HG02759 (cell line): Measurements from ENCODE around the gene CAV1.

Source experiments
- ATAC-seq: cut with Tn5 transposase; IDR thresholded peaks from one replicate; pipeline ENCODE4 v1.9.1; 2021; ENCODE audit warnings: mild to moderate bottlenecking, moderate library complexity; ENCODE audit not compliant: unreplicated experiment

CAV1 gene

DNA sequence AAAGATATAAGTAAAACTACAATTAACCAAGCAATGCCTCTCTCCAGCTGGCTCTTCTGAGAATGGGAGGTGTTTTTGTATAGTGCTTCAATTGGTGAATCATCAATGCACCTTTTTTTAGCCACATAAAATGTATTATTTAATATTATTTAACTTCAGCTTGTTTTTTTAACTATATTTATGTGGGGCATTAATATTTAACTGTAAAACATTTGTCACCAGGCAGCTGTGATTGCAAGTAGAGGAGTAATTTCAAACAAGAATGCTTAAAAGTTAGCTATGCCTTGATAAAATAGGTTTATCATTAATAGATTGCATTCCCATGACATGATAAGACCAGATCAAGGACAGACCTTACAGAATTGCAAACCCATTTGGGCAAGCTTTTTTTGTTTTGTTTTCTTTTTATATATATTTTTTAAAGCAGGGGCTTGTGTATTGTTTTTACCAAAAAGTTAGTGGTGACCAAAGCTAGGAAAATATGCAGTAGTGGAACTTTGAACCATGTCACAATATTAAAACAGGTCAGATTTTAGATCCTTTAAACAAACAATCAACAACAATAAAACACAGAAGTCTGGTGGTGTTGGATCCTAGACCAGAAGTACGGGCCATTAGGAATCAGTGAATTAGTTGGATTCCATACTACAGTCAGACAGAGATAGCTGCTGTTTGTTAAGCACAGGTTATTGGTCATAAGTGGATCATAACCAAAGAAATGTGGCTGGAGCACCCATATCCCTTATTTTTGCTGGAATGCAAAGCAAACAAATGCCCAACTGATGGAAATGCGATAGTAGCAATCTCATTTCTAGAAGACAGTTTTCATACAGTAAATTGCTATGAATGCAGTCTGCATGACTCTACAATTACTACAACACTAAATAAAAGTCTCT is 22.4 kb upstream of the CAV1 start:
- ATAC-seq, result no peak

DNA sequence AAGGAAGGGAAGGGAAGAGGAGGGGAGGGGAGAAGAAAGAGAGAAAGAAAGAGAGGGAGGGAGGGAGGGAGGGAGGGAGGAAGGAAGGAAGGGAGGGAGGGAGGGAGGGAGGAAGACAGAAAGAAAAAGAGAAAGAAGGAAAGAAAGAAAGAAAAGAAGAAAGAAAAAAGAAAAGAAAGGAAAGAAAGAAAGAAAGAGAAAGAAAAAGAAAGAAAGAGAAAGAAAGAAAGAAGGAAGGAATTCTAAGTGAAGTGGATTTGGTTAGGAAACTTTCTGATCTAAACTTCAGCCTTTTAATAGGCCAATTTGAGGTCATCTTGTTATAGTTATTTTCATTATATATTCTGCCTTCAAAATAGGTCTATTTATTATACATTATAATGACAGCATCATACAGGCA is 21.0 kb upstream of the CAV1 start:
- ATAC-seq, result no peak

DNA sequence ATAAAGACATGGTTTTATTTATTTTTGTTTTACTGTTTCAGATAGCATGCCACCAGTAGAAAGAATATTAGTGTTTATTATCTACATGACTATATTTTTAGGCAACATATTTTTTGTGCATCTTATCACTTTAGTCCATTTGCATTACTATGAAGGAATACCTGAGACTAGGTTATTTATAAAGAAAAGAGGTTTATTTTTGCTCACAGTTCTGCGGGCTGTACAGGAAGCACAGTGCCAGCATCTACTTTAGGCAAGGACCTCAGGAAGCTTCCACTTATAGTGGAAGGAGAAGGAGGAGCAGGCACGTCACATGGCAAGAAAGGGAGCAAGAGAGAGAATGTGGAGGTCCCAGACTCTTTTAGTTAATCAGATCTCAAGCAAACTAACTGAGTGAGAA is 19.6 kb upstream of the CAV1 start:
- ATAC-seq, result no peak

DNA sequence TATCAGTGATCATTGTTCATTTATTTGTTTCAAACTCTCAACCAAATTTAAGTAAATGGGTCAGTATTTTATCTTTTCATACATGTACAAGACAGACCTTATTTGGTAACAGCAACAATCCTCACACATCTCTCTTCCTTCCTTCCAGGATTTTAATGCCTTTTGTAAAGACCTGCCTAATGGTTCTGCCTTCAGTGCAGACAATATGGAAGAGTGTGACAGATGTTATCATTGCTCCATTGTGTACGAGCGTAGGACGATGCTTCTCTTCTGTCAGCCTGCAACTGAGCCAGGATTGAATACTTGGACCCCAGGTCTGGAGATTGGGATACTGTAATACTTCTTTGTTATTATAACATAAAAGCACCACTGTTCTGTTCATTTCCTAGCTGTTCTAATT is 19.0 kb upstream of the CAV1 start:
- ATAC-seq, result no peak

DNA sequence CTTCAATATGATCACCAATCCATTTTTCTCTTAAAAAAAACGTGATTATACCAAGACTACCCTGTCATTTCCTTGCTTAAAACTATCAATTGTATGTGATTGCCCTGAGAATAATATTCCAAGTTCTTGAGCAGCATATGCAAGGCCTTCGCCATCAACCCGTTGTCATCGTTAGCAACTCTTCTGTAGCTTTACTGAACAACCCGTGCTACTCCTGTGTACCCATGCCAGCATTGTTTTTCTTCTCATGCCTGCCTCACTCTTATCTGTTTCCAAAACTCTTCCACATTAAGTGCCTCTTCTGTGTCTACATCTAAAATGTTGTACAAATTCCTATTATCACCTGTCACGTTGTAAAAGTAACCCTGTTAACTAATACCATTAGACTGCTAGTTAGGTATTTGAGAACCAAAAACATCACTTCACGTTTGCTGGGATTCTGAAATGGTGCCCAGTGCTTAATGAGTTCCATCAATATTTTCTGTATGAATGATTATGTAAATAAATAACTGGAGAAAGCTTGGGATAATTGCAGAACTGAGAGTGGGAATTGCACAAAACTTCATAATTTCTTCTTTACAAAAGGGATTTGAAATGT is 14.8 kb upstream of the CAV1 start:
- ATAC-seq, result no peak

DNA sequence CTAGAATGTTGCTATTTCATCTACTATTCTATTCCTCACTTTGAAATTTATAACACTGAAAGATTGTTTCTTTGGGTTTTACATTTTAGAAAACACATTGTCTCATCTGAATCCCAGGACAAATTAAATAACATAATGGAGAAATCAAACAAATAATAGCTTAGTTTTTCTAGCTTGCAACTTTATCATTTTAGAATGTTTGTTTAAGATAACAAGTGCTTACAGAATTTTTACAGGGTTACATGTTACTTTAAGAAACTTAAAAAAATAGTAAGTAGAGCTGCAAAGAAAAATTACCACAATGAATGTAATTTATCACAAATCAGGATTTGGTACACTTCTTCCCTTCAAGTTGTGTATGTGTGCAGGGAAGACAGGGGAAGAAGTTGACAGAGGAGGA is 14.0 kb upstream of the CAV1 start:
- ATAC-seq, result no peak

DNA sequence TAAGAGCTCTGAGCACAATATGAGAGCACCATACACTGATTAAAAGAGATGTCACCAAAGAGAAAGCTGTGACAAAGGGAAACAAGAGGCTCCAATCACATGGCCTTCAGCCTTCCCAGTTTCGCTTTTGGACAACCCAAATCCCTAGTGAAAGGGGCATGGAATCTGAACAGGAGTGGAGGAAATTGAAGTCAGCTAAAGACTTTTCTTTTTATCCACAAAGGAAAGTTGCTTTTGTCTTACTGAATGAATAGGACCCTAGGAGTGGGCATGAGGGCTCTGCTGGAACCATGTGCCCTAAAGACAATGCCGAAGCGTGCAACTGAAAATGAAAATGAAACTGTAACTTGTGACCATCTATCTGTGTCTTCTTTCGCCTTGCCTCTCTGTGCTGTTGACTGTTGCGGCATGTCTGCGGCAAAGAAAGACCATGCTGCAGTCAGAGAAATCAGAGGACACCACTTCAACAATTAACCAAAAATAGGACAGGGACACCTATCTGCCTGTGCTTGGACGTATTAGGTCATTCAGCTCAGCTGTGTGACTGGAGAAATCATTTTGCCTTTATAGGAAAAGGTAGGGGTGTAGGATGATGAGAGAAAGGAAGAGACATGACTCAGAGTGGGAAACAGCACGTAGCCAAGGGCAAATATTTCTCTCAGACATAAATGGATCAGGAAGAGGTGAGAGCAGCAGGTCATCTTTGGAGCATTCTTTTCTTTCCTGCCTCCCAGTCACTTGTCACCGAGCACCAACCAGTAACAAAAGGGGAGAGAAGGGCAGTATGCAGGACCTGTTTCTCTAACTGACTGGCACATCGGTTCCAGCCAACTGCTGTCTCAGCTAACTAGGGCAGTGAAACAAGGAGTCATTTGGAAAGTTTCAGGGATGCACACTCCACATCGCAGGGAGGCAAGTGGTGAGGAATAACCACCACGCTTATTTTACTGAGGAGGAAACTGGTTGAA is 13.0 kb upstream of the CAV1 start:
- peak; percentile 99 for ATAC-seq

DNA sequence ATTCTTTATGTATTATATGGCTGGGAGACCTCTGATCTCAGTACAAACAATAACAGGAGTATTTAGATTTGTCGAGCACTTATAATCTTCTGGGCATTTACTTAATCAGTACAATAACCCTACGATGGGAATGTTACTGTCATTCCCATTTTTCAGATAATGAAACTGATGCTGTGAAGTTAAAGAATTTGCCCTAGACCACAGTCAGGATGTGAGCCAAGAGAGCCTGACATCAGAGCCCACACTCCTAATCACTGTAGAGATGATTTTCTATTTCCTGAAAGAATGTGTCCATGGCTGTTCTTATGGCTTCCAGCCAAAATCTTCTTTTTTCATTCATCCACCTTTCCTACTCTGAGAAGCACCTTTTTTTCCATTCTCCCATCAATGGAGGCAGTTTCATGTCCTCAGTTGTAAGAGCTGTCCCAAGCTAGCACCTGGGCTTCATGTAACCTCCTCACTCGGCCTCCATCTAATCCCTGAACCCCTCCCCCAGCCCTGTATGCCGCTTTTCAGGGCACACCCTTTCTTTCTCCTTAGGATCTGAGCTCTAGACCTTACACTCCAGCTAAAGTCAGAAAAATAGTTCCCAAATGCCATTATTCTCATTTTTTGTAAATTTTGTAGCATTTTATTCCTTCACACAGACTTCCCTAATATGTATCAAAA is 12.2 kb upstream of the CAV1 start:
- no peak for ATAC-seq

DNA sequence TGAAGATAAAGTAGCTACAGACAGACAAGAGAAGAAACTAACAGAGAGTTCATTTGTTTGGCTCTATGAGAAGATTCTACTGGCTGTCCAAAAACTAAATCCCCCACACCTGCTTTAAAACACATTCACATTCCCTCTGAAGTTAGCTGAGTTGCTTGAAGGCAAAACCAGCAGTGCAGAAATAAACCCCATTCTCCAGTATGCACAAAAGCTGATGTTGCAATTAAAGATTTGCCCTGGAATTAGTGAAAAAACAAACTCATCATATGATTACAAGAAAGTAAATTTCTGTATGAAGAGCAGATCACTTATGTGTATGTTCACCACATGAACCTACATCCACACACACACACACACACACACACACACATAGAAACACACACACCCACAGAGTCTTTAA is 9.3 kb upstream of the CAV1 start:
- ATAC-seq, result no peak

DNA sequence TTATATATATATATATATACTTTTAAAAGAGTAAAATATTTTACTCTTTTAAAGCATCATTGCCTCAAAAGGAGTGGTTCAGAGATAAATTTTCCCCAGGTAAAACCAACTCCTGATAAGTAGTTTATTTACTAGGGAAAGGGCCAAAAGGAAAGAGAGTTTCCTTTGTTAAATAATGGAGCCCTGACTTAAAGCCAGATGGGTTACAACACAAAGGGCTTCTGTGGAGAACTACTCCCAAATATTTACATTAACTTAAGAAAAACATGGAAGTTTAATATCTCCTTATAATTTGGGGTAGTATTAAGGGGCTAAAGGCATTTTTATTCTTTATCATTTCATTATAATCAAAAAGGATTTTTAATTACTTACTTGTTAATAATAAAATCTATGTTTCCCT is 8.5 kb upstream of the CAV1 start:
- no peak for ATAC-seq

DNA sequence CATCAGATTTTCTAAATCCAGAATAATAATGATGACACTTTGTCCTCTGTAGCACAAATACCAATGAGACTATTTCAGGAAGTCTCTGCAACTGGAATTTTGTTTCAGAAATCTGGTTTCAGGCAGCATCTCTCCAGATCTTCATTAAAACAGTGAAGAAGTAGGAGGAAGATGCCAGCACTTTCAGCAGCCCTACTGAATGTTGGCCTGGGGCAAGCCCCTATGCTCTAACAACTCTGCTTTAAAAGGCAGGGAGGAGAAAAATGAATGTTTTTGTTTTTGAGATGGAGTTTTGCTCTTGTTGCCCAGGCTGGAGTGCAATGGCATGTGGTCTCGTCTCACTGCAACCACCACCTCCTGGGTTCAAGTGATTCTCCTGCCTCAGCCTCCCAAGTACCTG is 7.2 kb upstream of the CAV1 start:
- ATAC-seq, result no peak

DNA sequence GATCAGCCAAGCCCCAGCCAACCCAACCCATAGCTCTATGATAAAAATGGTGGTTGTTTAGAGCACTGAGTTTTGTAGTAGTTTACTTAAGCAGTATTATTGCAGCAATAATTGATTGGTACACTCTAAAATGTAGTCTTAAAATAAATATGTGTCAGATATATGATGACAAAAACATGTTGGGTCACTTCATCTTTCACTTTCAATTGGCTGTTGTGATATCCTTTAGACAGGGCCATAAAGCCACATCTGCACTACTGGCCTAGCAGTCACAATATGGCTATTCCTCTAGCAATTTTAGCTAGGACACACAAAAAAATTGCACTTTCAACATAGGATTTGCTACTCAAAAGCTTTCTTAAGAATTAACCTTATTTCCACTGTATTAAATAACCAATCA is 5.9 kb upstream of the CAV1 start:
- no peak for ATAC-seq

DNA sequence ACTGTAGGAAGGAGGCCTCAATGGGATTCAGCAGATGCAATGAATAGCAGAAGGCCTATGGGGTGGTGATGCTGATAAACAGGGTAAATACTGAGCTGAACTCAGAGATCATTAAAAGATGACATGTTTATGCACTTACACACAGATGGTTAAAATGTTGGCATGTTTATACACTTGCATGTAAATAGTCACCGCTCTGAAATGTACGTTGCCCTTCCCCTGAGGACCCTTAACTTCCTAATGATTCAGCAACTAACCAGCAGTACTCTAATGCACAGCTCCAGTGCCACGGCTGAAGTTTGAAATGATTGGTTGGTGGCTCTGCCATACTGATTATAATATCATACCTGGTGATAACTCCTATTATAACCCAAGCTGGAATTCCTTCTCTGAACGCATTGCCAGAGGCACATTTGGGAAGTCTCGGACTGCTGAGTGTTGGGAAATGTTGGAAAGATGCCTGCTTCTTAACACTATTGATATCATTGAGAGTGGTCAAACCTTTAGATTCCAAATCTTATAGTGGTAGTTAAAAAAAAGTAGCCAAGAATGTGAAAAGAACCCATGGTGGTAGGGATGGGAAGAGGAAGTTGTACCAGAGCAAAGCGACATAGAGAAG is 3.7 kb upstream of the CAV1 start:
- ATAC-seq, result no peak

DNA sequence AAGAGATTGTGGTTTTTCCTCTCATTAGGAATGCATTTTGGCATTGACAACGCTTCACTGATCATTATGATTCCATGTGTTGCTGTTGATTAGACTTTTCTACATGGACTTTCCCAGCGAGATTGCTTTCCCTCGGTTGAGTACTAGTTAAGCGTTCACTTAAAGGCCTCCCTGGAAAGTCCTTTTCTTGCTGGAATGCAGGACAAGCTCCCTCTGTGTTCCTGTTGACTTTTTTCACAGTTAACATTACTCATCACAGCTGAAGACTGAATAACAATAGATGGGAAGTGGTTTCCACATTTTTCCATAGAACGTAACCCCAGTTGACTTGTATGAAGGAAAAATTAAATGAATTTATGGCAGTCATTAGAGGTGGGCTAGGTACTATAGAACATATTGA is 2.6 kb upstream of the CAV1 start:
- no peak for ATAC-seq

DNA sequence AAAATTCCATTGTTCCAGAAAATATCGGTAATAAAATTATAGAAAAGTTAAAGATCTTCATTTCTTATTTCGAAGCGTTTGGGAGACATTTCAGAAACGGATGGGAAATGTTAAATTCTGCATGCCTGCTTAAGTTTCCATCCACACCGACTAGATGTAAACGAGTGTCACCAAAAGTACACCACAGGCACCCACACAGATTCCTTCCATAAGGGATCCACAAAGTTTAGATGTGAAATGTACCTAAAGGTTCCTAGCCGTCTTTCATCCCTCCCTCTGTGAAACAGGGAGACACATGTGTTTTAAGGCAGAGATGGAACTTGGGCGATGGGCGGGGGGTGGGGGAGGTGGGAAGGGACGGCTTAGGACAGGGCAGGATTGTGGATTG is 621 bp upstream of the CAV1 start:
- no peak for ATAC-seq

DNA sequence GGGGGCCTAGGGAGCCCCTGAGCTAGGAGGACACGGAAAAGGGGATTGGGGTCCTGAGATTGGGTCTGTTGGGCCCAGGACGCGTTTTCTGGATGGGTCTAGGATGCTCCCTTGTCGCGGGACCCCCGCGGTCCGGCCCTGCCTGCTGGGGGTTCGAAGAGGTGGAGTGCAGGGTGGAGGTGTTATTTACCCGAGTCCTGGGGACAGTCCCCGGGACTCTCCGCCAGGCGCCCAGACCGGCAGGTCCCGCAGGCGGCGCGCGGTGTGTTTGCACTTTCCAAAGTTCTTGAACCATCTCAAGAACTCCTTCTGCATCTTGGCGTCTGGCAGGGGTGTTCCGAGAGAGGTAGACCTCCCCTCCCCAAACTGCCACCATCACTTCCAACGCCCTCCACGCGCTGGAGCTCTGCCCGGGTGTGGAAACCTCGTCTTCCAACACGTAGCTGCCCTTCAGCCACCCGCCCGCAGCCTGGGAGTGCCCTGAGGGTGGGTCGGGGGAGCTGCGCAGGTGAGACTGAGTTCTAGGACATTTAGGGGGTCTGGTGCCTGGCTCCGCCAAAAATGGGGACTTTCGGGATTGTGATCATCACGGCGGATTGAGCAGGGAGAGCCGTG is 569 bp downstream of the CAV1 start:
- ATAC-seq, result peak; percentile 46

DNA sequence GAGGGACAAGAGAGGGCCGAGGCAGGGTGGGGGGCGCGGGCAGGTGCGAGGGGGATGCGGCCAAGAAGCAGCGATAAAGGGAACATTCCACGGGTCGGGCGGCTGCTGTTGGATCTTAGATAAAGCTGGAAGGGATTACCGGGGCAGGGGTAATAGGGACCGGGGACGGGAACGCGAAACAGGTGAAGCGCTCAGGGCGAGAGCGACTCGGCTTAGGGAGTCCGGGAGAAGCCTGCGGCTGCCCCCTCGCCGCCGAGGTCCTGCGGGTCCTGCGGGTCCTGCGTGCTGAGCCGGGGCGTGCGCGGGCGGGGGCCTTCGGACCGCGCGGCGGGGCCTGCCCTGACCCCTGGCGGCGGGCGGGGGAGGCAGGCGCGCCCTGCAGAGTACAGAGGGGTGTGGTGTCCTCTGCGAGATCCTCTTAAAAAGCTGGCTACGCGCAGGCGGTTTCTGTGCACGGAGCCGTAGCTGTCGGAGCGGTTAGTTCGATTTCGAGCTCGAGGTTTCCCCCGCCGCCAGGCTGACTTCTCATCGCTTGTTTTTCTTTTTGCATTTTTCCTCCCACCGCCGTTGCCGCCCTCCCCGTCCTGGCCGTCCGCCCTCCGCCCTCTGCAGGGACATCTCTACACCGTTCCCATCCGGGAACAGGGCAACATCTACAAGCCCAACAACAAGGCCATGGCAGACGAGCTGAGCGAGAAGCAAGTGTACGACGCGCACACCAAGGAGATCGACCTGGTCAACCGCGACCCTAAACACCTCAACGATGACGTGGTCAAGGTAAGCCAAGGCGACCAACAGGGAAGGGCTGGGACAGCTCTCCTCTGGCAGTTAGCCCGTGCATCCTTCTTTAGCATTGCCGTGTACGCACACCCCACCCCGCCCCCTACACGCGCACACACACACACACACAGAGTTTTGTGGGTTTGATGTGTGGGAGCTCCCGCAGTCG is 1.4 kb downstream of the CAV1 start:
- peak; percentile 93 for ATAC-seq

DNA sequence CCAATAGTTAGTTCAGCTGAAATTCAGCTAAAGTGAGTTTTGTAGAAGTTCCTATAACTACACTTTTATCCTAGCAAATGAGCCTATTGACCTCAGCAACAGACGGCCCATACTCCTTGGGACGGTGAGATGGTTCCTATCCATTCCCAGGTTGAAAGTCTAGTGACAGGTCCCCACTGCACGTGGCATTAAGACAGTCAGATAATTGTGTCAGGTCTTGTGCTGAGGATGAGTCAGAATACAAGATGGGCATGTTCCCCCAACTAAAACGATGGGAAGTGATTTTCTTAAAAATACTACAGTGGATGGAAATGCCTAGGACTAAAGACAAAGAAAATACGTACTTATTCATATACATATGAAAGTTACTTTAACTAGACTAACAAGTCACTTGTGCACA is 2.1 kb downstream of the CAV1 start:
- ATAC-seq, result no peak

DNA sequence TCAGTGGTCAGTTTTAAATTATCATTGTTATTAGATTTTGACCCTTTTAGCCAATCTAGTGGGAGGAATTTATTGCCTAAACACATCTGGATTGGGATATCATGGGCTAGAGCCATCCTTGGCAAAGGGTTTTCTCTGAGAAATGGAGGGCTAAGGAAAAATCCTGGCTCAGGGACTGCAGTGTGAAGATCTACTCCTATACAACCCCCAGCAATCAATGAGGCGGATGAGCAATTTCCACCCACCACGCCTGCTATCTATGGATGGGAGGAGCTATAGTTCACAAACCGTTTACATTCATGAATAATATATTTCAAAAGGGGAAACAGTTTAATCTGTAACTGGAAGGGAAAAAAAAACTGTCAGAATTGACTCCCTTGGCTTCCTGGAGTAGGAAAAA is 2.7 kb downstream of the CAV1 start:
- no peak for ATAC-seq
